GM20000 (cell line): Measurements from ENCODE around the gene MEGF6.
A peak's percentile ranks its signal among the peaks of the same experiment; 100 is the strongest.

ENCODE experiments used
- DNase-seq: peaks from one replicate; pipeline ENCODE4 v3.0.0; 2012; ENCODE audit warnings: low spot score
- CTCF ChIP-seq: IDR thresholded peaks from 2 replicates; pipeline ENCODE4 v1.5.1; 2012; ENCODE audit warnings: mild to moderate bottlenecking, control low read depth; ENCODE audit errors: extremely low read depth, missing control alignments

The MEGF6 gene

GRCh38 chr1:3654549-3655281, 43.4 kb upstream of the MEGF6 start:
- no peak for TF ChIP-seq CTCF
- DNase-seq: no peak

GRCh38 chr1:3653286-3653618, 41.9 kb upstream of the MEGF6 start:
- no peak for DNase-seq
- TF ChIP-seq CTCF: no peak

GRCh38 chr1:3652548-3653285, 41.4 kb upstream of the MEGF6 start:
- no peak for DNase-seq
- no peak for TF ChIP-seq CTCF

GRCh38 chr1:3651930-3652547, 40.7 kb upstream of the MEGF6 start, which contains the start of gene TP73:
TSS of gene TP73 (plus strand) at chr1:3652516. CDS start at chr1:3682366, 29,850 bp downstream.
- DNase-seq: peak; percentile 88
- no peak for TF ChIP-seq CTCF

- no peak for TF ChIP-seq CTCF
- DNase-seq: peak; percentile 61
Observed at GRCh38 chr1:3651026-3651929, 40.0 kb upstream of the MEGF6 start.

GRCh38 chr1:3650248-3651025, 39.1 kb upstream of the MEGF6 start:
- no peak for DNase-seq
- no peak for TF ChIP-seq CTCF
